ENCODE measurements around the gene GPRIN1.

Gene GPRIN1

DNA sequence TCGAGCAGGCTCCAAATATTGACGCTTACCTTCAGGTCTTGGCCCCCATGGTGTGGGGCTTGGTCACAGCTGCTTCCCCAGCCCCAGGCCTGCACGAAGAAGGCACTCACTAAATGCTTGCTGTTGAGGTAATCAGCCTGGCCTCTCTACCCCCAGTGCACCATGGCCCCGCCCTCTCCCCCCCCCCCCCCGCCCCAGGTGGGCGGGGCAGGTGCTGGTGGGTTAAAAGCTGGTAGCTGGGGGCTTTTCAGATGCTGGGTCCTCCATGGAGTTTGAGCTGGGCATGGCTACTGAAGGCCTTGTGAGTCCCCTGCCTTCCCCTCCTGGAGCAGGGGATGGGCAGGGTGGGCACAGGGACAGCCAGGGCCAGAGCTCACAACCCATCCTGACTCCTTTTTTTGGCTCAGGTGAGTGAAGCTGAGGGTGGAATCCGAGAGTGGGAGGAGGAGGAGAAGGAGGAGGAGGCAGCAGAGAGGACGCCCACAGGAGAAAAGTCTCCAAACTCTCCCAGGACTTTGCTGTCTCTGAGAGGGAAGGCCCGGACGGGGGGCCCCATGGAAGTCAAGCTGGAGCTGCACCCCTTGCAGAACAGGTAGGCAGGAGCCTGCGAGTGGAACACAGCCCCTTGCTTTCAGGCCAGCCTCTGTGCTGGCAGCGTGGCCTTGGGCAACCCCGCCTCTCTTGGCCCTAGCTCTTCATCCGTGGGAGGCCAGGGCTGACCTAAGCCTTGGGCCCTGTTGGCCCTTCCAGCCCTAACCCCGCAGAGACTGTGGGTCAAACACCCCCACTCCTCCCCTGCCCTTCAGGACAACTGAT, 32.9 kb upstream of the GPRIN1 start:
- no peak for DNase-seq

GRCh38 chr5:176640616-176641015, 30.7 kb upstream of the GPRIN1 start:
- DNase-seq = no peak

DNA sequence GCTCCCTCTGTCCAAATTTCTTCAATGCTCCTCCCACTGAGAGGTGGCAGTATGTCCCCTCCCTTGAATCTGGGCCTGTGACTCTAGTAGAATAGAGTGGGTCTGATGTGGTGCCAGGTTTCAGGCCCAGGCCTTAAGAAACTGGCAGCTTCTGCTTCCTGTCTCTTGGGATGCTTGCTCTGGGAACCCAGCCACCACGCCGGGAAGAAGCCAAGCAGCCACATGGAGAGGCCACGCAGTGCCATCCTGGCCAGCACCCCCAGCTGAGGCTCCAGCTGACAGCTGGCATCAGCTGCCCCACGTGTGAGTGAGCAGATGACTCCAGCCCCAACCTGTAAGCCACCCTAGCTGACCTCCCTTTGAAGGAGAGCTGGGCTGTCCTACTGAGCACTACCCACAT, 30.0 kb upstream of the GPRIN1 start:
- no peak for DNase-seq

- no peak for DNase-seq
Measured at GRCh38 chr5:176639208-176639607, 29.3 kb upstream of the GPRIN1 start.

DNA sequence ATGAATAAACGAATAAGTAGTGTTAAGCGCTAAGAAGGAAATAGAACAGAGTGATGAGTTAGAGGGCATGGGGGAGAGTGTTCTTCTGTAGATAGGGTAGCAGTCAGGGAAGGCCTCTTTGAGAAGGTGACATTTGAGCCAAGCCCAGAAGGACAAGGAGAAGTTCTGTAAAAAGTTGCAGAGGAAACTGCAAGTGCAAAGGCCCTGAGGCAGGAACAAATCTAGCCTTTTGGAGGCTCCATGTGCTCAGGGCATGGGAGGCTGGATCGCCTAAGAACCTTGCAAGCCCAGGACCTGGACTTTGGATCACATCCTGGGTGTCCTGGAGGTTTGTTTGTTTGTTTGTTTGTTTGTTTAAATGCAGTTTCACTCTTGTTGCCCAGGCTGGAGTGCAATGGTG, 28.5 kb upstream of the GPRIN1 start:
- DNase-seq = no peak

GRCh38 chr5:176637556-176637955, 27.6 kb upstream of the GPRIN1 start:
- no peak for DNase-seq

DNA sequence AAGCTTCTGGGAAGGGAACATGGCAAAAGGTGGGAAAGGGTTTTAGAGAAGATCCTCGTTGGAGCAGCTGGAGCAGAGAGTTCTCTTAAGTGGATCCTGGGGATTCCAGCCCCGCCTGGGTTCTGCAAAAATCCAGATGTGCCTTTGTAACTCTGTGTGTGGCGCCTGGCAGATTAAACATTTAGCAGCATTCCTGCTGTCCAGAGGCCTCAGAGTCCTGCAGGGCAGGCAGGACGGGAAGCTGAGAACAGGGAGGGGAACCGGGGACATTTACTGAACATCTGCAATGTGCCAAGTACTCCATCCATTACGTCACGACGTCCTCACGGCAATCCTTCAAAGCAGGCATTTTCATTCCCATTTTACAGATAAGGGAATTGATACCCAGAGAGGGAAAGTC, 26.5 kb upstream of the GPRIN1 start:
- DNase-seq = no peak

DNA sequence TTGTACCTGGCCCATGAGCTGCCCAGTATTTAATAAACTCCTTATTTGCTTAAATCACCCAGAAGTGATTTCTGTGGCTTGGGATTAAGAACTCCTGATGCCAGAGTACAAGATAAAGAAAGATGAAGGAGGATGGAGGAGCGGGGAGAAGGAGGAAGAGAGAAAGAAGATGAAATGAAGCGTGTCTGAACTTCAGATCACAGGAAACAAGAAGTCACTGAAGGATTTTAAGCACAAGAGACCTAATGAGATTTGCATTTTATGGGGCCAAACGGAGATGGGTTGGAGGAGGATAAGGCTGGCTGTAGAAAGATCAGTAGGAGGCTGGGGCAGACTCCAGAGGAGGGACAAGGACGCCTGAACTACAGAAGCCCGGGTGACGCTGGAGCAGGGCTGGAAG, 23.6 kb upstream of the GPRIN1 start:
- no peak for DNase-seq

GRCh38 chr5:176632745-176633144, 22.8 kb upstream of the GPRIN1 start:
- no peak for DNase-seq

- DNase-seq = no peak
Measured at GRCh38 chr5:176631383-176632200, 21.6 kb upstream of the GPRIN1 start.

DNA sequence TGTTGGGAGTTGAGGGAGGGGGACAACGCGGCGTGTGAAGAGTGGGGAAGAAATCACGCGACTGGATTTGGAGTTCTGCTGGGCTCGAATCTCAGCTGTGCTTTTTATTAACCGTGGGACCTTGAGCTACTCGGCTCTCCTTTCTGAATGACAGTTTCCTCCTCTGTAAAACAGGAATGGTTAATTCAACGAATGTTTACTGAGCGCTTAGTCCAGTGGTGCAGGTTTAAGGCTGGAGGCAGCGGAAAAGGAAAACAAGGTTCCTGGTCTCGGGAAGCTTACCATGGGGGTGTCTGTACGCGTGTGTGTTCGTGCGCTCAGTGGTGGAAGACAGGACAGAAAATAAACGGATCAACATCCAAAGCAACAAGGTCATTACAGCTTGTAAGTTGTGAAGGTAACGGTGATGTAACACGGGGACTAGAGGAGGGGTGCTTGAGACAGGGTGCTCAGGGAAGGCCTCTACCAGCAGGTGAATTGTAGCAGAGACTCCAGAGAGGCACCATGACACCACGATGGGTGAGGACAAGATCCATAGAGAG, 20.8 kb upstream of the GPRIN1 start:
- DNase-seq = no peak

GRCh38 chr5:176629853-176630680, 20.1 kb upstream of the GPRIN1 start, which contains the start of the genes EIF4E1B and SNCB:
Gene EIF4E1B, plus strand, starts transcription at chr5:176630675. Its CDS starts 12,113 bp downstream, at chr5:176642788.
Gene SNCB, minus strand, starts transcription at chr5:176630534. Its CDS starts 880 bp downstream, at chr5:176629654.
- peak; percentile 60 for DNase-seq

GRCh38 chr5:176629317-176629852, 19.4 kb upstream of the GPRIN1 start:
- DNase-seq = no peak

DNA sequence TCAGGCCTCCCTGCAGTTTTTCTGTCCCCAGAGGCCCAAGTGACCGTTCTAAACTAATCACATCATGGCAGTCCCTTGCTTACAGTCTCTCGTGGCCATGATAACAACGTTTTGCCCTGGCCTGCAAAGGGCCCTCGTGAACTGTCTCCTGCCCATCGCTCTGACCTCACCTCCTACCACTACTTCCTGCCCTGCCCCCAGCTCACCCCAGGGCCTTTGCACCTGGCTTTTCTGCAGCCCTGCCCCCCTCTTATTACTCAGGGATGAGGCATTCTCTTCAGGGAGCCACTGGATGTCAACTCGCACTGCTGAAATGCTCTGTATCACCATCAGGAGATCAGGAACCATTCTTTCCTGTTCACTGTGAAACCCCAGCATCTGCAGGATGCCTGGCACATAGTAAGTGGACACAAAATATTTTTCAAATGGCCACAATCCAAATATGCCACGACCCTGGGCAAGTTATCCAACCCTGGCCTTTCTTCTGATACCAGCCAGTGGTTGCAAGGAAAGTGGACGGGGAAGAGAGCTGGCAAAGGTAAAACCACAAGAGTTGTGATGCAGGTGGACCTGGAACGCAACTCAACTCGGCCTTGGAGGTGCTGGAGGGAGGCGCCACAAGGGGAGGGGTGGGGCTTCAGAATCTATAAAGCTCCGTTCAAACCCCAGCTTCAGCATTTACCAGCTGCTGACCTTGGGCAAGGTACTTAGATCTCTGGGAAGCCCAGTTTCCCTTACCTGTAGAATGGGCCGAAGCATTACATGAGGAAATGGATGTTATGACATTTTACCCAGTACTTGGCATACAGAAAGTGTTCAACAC, 18.7 kb upstream of the GPRIN1 start:
- DNase-seq = no peak

DNA sequence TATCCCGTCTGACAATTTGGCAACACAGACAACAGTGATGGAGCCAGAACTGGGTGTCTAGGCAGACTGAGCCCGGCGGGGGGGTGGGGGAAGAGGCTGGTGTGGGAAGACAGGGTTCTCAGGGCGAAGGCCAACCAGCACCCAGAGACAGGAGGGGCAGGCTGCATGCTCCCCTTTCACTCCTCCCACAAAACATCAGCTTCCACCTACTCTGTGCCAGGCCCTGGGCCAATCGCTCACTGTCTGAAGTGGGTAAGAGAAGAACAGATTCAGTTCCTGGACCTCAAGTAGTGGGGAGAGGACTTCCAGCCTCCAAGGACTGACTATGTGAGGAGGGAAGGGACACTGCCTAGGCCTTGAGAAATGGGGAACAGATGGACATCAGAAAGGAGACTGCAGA, 17.6 kb upstream of the GPRIN1 start:
- no peak for DNase-seq

DNA sequence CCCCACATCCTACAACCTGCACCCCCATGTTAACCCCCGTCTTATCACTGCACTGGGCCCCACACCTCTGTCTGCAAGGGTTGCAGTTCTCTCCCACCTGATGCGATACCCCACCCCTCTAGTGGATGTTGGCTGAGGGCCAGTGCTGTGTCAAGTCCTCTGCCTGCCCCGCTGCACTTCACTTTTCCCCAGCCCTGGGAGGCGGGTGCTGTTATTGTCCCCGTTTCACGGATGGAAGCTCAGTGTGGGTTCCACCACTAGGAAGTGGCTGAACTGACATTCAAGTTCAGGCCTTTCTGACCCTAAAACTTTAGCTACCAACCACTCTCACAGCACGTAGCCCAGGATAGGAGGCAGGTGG, 16.9 kb upstream of the GPRIN1 start:
- DNase-seq = no peak

DNA sequence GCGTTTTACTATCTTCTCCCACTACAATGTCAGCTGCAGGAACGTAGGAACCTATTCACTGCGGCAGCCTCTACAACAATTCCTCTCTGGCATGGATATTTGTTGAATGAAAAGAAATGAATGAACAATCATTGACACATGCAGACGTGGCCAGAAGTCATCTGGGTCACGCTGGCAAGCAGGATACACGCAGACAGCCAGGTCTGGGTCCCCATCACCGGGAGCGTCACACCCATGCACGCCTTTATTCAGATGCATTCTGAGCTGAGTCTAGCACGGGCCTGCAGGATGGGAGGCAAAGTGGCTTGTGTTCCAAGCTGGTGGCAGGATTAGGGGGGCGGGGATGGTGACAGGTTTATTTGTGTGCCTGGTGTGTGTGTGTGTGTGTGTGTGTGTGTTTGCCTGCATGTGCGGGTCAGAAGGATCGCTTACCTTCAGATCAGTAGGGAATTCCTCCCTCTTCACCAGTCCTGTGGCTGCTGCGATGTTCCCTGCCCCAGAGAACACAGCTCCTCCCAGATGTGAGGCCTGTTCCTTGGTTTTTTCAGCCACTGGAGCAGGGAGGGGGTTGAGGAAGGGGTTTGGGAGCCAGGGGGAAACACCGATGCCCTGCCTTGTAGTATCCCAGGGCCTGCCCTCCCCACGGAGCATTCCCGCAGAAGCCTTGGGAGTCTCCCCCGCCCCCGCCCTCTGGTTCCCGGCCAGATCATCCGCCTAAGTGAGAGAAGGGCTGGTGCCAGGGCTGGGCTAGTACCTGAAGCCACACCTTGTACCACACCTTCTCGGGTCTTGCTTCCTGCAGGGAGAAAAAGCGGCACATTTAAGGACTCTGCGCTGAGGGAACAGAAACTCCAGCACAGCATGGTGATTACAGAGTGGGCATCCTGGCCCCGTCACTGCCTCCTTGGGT, 16.3 kb upstream of the GPRIN1 start:
- DNase-seq = no peak

- DNase-seq = no peak
Measured at GRCh38 chr5:176625512-176625911, 15.6 kb upstream of the GPRIN1 start.

DNA sequence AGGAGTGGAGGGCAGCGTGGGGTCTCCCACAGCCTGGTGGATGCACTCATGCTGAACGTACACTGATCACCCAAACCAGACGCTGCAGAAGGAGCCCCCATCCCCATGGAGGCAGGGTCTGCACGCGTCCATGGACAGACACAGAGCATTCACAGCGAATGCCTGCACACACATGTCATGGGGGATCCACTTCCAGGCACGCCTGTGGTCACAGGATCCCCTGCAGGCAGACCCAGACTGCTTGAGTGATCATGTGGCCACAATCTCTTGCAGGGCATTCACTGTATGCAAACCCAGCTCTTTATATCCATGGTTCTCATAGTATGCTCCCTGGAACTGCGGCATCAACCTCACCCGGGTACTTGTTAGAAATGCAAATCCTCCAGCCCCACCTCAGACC, 15.0 kb upstream of the GPRIN1 start:
- no peak for DNase-seq

- DNase-seq = no peak
Measured at GRCh38 chr5:176624142-176624541, 14.2 kb upstream of the GPRIN1 start.

DNA sequence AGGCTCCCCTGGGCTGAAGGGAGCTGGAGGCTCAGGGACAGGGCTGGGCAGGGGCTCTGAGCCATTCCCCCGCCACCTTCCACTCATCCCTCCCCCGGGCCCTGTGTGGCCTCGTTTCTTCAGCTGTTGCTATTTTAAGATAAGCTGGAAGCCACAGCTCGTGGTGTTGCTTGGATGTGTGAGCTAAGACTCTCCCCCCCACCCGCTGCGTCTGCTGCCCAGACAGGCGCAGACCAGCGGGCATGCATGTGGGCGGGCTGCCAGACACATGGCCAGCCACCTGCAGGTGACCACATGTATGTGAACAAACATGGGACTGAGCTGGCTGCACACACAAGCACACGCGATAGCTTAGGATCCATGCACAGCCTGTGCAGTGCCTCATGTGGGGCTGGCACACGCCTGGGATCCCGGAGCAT, 11.7 kb upstream of the GPRIN1 start:
- DNase-seq = no peak

Data from activated CD4-positive, alpha-beta T cell treated with anti-CD3 and anti-CD28 coated beads, Interleukin-10, Interleukin-2, amounts not matched to agents 100 ng/mL and 50 ng/mL, durations not matched to agents 16 hours and 8 hours (primary cell).